Mesothelial cell of epicardium (in vitro differentiated cells): ENCODE results near the gene ZNF19. TPM values are rescaled to one million over a fixed set of nuclear protein-coding genes. Genes with fewer than 3 reads are reported as not detected.

Experiments used
- DNase-seq, 2 experiments: peaks; one replicate each; pipeline ENCODE4 v3.0.0; 2021; ENCODE audit warnings: low spot score in 2 of 2; ENCODE audit not compliant: unreplicated experiment in 2 of 2
- H3K27ac Mint-ChIP-seq: 2 replicates; pipeline ENCODE4 v1.8.0; 2021; ENCODE audit warnings: mixed read lengths
- H3K27me3 Mint-ChIP-seq: 2 replicates; pipeline ENCODE4 v1.8.0; 2021; ENCODE audit warnings: low read depth, mixed read lengths
- H3K36me3 Mint-ChIP-seq: 2 replicates; pipeline ENCODE4 v1.8.0; 2021; ENCODE audit warnings: mixed read lengths
- H3K4me1 Mint-ChIP-seq: 2 replicates; pipeline ENCODE4 v1.8.0; 2021; ENCODE audit warnings: mixed read lengths
- H3K4me3 Mint-ChIP-seq: 2 replicates; pipeline ENCODE4 v1.8.0; 2021; ENCODE audit warnings: mild to moderate bottlenecking, moderate library complexity, mixed read lengths
- H3K9me3 Mint-ChIP-seq: 2 replicates; pipeline ENCODE4 v1.8.0; 2021; ENCODE audit warnings: mixed read lengths
- CTCF ChIP-seq: fragments of 200-600 bp; sonication (generic); IDR thresholded peaks from one replicate; pipeline ENCODE4 v1.5.0; 2021; ENCODE audit warnings: antibody characterized with exemption; ENCODE audit not compliant: unreplicated experiment
- total RNA-seq: library from RNA; stranded (reverse); gene quantifications from 3 replicates; pipeline ENCODE4 v1.2.1, GENCODE V29; 2021

Gene ZNF19
- 7.2 to 8.4 TPM (median 7.3 TPM) in 3 replicates for total RNA-seq

- H3K4me1 Mint-ChIP-seq = peaks cover 5% of the 10 kb centered on the region
- no peak for TF ChIP-seq CTCF
- no peak within 1 kb of the TSS for H3K4me3 Mint-ChIP-seq
- H3K27ac Mint-ChIP-seq = no peak within 1 kb of the TSS
- no peaks in the 10 kb centered on the region for H3K9me3 Mint-ChIP-seq
- no peaks in the 10 kb centered on the region for H3K36me3 Mint-ChIP-seq
- no peak for DNase-seq
- H3K27me3 Mint-ChIP-seq = peaks cover 28% of the 10 kb centered on the region
Observed at GRCh38 chr16:71489122-71489521, at the start of gene ZNF19. ZNF19 (minus strand) TSS chr16:71489324; CDS start chr16:71482114, 7,210 bp downstream.

DNA sequence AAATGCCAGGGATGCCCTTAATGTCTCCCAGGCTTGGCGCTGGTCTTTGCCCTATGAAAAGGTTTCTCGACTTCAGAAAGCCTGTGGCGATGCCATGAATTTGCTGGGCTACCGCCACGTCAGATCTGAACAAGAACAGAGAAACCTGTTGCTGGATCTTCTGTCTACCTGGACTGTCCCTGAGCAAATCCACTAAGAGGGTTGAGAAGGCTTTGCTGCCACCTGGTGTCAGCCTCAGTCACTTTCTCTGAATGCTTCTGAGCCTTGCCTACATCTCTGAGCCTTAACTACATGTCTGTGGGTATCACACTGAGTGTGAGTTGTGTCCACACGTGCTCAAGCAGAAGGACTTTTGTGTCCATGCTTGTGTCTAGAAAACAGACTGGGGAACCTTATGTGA lies 48.5 kb upstream of the ZNF19 start:
- no peak overlapping the region for H3K4me3 Mint-ChIP-seq
- H3K36me3 Mint-ChIP-seq = no peaks in the 10 kb centered on the region
- H3K27me3 Mint-ChIP-seq = peaks cover 29% of the 10 kb centered on the region
- H3K9me3 Mint-ChIP-seq = no peaks in the 10 kb centered on the region
- TF ChIP-seq CTCF = peak; percentile 37
- H3K4me1 Mint-ChIP-seq = no peaks in the 10 kb centered on the region
- no peak for DNase-seq
- no peak overlapping the region for H3K27ac Mint-ChIP-seq

- DNase-seq = no peak
- Mint-ChIP-seq H3K9me3 (no peaks in the 10 kb centered on the region), H3K27ac (no peak overlapping the region), H3K4me1 (no peaks in the 10 kb centered on the region), H3K36me3 (no peaks in the 10 kb centered on the region), H3K27me3 (peaks cover 23% of the 10 kb centered on the region), H3K4me3 (no peak overlapping the region)
- TF ChIP-seq CTCF = no peak
Observed at GRCh38 chr16:71536752-71537499, 47.8 kb upstream of the ZNF19 start.

GRCh38 chr16:71532366-71532765 lies 43.2 kb upstream of the ZNF19 start:
- TF ChIP-seq CTCF = no peak
- H3K9me3 Mint-ChIP-seq = no peaks in the 10 kb centered on the region
- no peak overlapping the region for H3K4me3 Mint-ChIP-seq
- H3K27me3 Mint-ChIP-seq = peaks cover 5% of the 10 kb centered on the region
- no peak for DNase-seq
- H3K36me3 Mint-ChIP-seq = no peaks in the 10 kb centered on the region
- H3K27ac Mint-ChIP-seq = no peak overlapping the region
- no peaks in the 10 kb centered on the region for H3K4me1 Mint-ChIP-seq

- TF ChIP-seq CTCF = no peak
- no peaks in the 10 kb centered on the region for H3K36me3 Mint-ChIP-seq
- H3K4me3 Mint-ChIP-seq = no peak overlapping the region
- no peak overlapping the region for H3K27ac Mint-ChIP-seq
- peaks cover 18% of the 10 kb centered on the region for H3K4me1 Mint-ChIP-seq
- H3K9me3 Mint-ChIP-seq = no peaks in the 10 kb centered on the region
- no peak for DNase-seq
- H3K27me3 Mint-ChIP-seq = peaks cover 27% of the 10 kb centered on the region
Observed at GRCh38 chr16:71528863-71529262, 39.7 kb upstream of the ZNF19 start.

DNA sequence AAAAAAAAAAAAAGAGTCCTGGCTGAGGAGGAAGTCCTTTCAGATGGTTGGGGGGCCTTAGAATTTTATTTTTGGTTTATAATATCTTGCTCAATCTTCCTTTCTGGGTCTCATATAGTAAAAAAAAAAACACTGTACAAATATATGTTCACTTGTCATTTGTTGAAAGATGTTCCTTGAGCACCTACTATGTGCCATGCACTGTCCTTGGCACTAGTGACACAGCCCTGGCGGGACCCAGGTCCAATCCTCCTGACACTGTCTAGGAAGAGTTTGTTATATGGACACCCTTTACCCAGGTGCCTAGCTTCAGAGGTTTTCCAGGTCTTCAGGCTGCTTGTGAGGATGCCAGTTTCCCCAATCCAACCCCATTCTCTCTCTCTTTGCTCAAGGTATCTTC lies 39.1 kb upstream of the ZNF19 start:
- H3K4me3 Mint-ChIP-seq = no peak overlapping the region
- H3K36me3 Mint-ChIP-seq = no peaks in the 10 kb centered on the region
- H3K9me3 Mint-ChIP-seq = no peaks in the 10 kb centered on the region

More for the DNA sequence above, 39.1 kb upstream of the ZNF19 start:
- no peak overlapping the region for H3K27ac Mint-ChIP-seq
- no peak for TF ChIP-seq CTCF
- peaks cover 33% of the 10 kb centered on the region for H3K27me3 Mint-ChIP-seq
- H3K4me1 Mint-ChIP-seq = peaks cover 18% of the 10 kb centered on the region
- DNase-seq = no peak
